HepG2 (cell line): ENCODE measurements around the gene ZDHHC8. TPM values are rescaled to one million over a fixed set of nuclear protein-coding genes. Genes with fewer than 3 reads are reported as not detected.

Source experiments
- ATF7 ChIP-seq, 2 experiments: fragments of 450-650 bp in 1 of 2; sonication (generic) in 1 of 2; formaldehyde crosslinking in 1 of 2; IDR thresholded peaks; 2 replicates each; pipeline versions ENCODE4 v1.4.0 to v1.6.1; 2016 to 2020; ENCODE audit warnings: antibody characterized with exemption in 1 of 2, mild to moderate bottlenecking in 1 of 2, missing genetic modification reagents in 1 of 2
- CREB3 ChIP-seq: sonication (generic); formaldehyde crosslinking; IDR thresholded peaks from 2 replicates; pipeline ENCODE4 v1.5.0; 2020; ENCODE audit warnings: missing genetic modification reagents
- ETV6 ChIP-seq: sonication (generic); formaldehyde crosslinking; conservative IDR thresholded peaks from 2 replicates; pipeline ENCODE4 v1.4.0; 2020; ENCODE audit warnings: missing genetic modification reagents
- HOXD1 ChIP-seq: sonication (generic); formaldehyde crosslinking; IDR thresholded peaks from 2 replicates; pipeline ENCODE4 v1.5.0; 2020; ENCODE audit warnings: missing genetic modification reagents
- KMT2B ChIP-seq: IDR thresholded peaks from 2 replicates; pipeline ENCODE4 v1.6.1; 2016; ENCODE audit warnings: missing genetic modification reagents, missing compliant biosample characterization
- NFE2L1 ChIP-seq: sonication (generic); formaldehyde crosslinking; IDR thresholded peaks from 2 replicates; pipeline ENCODE4 v1.4.0; 2020; ENCODE audit warnings: missing genetic modification reagents, mild to moderate bottlenecking, borderline replicate concordance
- NONO ChIP-seq, 2 experiments: fragments of 450-650 bp in 1 of 2; sonication (generic) in 1 of 2; formaldehyde crosslinking in 1 of 2; IDR thresholded peaks in 1 of 2; conservative IDR thresholded peaks in 1 of 2; 2 replicates each; pipeline versions ENCODE4 v1.6.1 to v1.8.0; 2017 to 2022; ENCODE audit warnings: mild to moderate bottlenecking in 1 of 2, missing genetic modification reagents in 1 of 2, moderate library complexity in 1 of 2
- RARA ChIP-seq: IDR thresholded peaks from 2 replicates; pipeline ENCODE4 v1.6.1; 2016; ENCODE audit warnings: missing genetic modification reagents, missing compliant biosample characterization
- RNF219 ChIP-seq: sonication (generic); formaldehyde crosslinking; IDR thresholded peaks from 2 replicates; pipeline ENCODE4 v1.5.0; 2020; ENCODE audit warnings: mild to moderate bottlenecking, missing genetic modification reagents
- SALL1 ChIP-seq: sonication (generic); formaldehyde crosslinking; IDR thresholded peaks from 2 replicates; pipeline ENCODE4 v1.8.0; 2022; ENCODE audit warnings: mild to moderate bottlenecking, missing genetic modification reagents
- SP5 ChIP-seq: IDR thresholded peaks from 2 replicates; pipeline ENCODE4 v1.6.1; 2016; ENCODE audit warnings: low read depth, borderline replicate concordance
- TCF7L2 ChIP-seq: IDR thresholded peaks from 2 replicates; pipeline ENCODE4 v1.6.1; 2011; ENCODE audit warnings: mild to moderate bottlenecking, low read depth, low read length, moderate library complexity
- TP53 ChIP-seq: sonication (generic); formaldehyde crosslinking; conservative IDR thresholded peaks from 2 replicates; pipeline ENCODE4 v1.4.0; 2020; ENCODE audit warnings: missing genetic modification reagents
- TRIM22 ChIP-seq: fragments of 450-650 bp; IDR thresholded peaks from 2 replicates; pipeline ENCODE4 v1.6.1; 2017
- ZEB1 ChIP-seq: IDR thresholded peaks from 2 replicates; pipeline ENCODE4 v1.6.1; 2012; ENCODE audit warnings: mild to moderate bottlenecking, low read depth, inconsistent platforms; ENCODE audit not compliant: insufficient replicate concordance
- ZFP41 ChIP-seq: sonication (generic); formaldehyde crosslinking; IDR thresholded peaks from 2 replicates; pipeline ENCODE4 v1.4.0; 2020; ENCODE audit warnings: mild to moderate bottlenecking, missing genetic modification reagents, borderline replicate concordance
- ZNF20 ChIP-seq: sonication (generic); formaldehyde crosslinking; IDR thresholded peaks from 2 replicates; pipeline ENCODE4 v1.4.0; 2020; ENCODE audit warnings: mild to moderate bottlenecking, moderate library complexity, missing genetic modification reagents
- ZNF33B ChIP-seq: sonication (generic); formaldehyde crosslinking; IDR thresholded peaks from 2 replicates; pipeline ENCODE4 v1.5.1; 2020; ENCODE audit warnings: mild to moderate bottlenecking, missing genetic modification reagents
- ZNF616 ChIP-seq: sonication (generic); formaldehyde crosslinking; IDR thresholded peaks from 2 replicates; pipeline ENCODE4 v1.5.0; 2020; ENCODE audit warnings: low read depth, mild to moderate bottlenecking, missing genetic modification reagents
- ZNF784 ChIP-seq: sonication (generic); formaldehyde crosslinking; IDR thresholded peaks from 2 replicates; pipeline ENCODE4 v1.5.1; 2020; ENCODE audit warnings: missing genetic modification reagents, mild to moderate bottlenecking, borderline replicate concordance
- ZXDC ChIP-seq: sonication (generic); formaldehyde crosslinking; IDR thresholded peaks from 2 replicates; pipeline ENCODE4 v1.5.0; 2020; ENCODE audit warnings: mild to moderate bottlenecking, missing genetic modification reagents
- polyA plus RNA-seq, 8 experiments: library from polyadenylated mRNA; depleted of rRNA in 3 of 8; stranded (reverse) in 7 of 8; unstranded in 1 of 8; fragments of >200 nt; fragmentation: Illumina TruSeq in 4 of 8; extraction: Trizol in 4 of 8; gene quantifications; 2 replicates each; pipeline versions ENCODE4 v1.2.1 to v1.2.3, GENCODE V29; 2011 to 2016; ENCODE audit warnings: low read depth in 4 of 8, missing spikeins in 1 of 8, mixed read lengths in 1 of 8; ENCODE audit not compliant: insufficient read depth in 1 of 8
- total RNA-seq, 5 experiments: library from RNA; depleted of rRNA; stranded (reverse); fragments of >200 nt; fragmentation: Illumina TruSeq; extraction: Trizol; gene quantifications; 2 replicates each; pipeline ENCODE4 v1.2.3, GENCODE V29; 2016; ENCODE audit warnings: low read depth in 1 of 5

Gene ZDHHC8
- total and polyA plus RNA-seq, 2 of the 13 experiments (the other 11 are each of a cell fraction or from before 2014, with no cell fraction given): 7.5 to 21.3 TPM

- 0 out of 2 replicates have a peak, but pooled peaks have one; percentile 85 for TF ChIP-seq ETV6 (CRISPR knock-in tag)
- no peak for TF ChIP-seq NFE2L1 (CRISPR knock-in tag)
- peak; percentile 42; the same call in 1 of the 2 replicates for TF ChIP-seq ZNF20 (CRISPR knock-in tag)
- TF ChIP-seq TP53 (CRISPR knock-in tag): no peak; the same call in 1 of the 2 replicates
- no peak for TF ChIP-seq ATF7 (IDR thresholded peaks at IDR 0.05)
- peak; percentile 46; the same call in 1 of the 2 replicates for TF ChIP-seq ATF7 (CRISPR knock-in tag; IDR thresholded peaks at IDR 0.05)
- TF ChIP-seq NONO (IDR thresholded peaks at IDR 0.05): no peak
- TF ChIP-seq NONO (CRISPR knock-in tag; conservative IDR thresholded peaks at IDR 0.05): peak; percentile 96
- 0 out of 2 replicates have a peak, but pooled peaks have one; percentile 8 for TF ChIP-seq ZNF616 (CRISPR knock-in tag)
- TF ChIP-seq ZNF33B (CRISPR knock-in tag): no peak
- TF ChIP-seq SP5 (CRISPR knock-in tag): peak; percentile 63; the same call in 1 of the 2 replicates
- TF ChIP-seq ZXDC (CRISPR knock-in tag): 0 out of 2 replicates have a peak, but pooled peaks have one; percentile 65
- TF ChIP-seq TRIM22: no peak
- TF ChIP-seq CREB3: no peak
- no peak for TF ChIP-seq ZEB1
- peak; percentile 40; the same call in 1 of the 2 replicates for TF ChIP-seq ZNF784 (CRISPR knock-in tag)
- TF ChIP-seq RNF219 (CRISPR knock-in tag): no peak
- no peak; the same call in 1 of the 2 replicates for TF ChIP-seq HOXD1 (CRISPR knock-in tag)
- TF ChIP-seq KMT2B (CRISPR knock-in tag): peak; percentile 58; the same call in 1 of the 2 replicates
- TF ChIP-seq SALL1 (CRISPR knock-in tag): peak; percentile 84
- no peak for TF ChIP-seq ZFP41 (CRISPR knock-in tag)
- TF ChIP-seq RARA: peak; percentile 74
- no peak for TF ChIP-seq TCF7L2
These were observed 14.5 kb upstream of the ZDHHC8 start, which contains the start of gene TRMT2A (continued) for GRCh38 chr22:20116951-20117632.
